Activated CD4-positive, alpha-beta memory T cell treated with anti-CD3 and anti-CD28 coated beads for 36 hours (primary cell): ENCODE measurements around the gene BARHL1. TPM values are rescaled to one million over a fixed set of nuclear protein-coding genes. Genes with fewer than 3 reads are reported as not detected.
A peak's percentile ranks its signal among the peaks of the same experiment; 100 is the strongest.

Experiments used
- CTCF ChIA-PET: fragments of 350-600 bp; sonication (Branson Sonifier 250); formaldehyde crosslinking; loops from one replicate; lab custom pipeline; 2021; ENCODE audit warnings: antibody characterized with exemption, inconsistent platforms; lab: Charles Lee
- POLR2A ChIA-PET: fragments of 350-600 bp; sonication (Branson Sonifier 250); formaldehyde crosslinking; loops from one replicate; lab custom pipeline; 2021; ENCODE audit warnings: antibody characterized with exemption; lab: Charles Lee
- DNase-seq: peaks from one replicate; pipeline ENCODE4 v3.0.0-alpha.2; 2020
- H3K27ac Mint-ChIP-seq: one replicate; pipeline ENCODE4 v1.8.0; 2021; ENCODE audit warnings: mixed read lengths
- H3K27me3 Mint-ChIP-seq: one replicate; pipeline ENCODE4 v1.8.0; 2021; ENCODE audit warnings: mixed read lengths
- H3K36me3 Mint-ChIP-seq: one replicate; pipeline ENCODE4 v1.8.0; 2021; ENCODE audit warnings: mixed read lengths
- H3K4me1 Mint-ChIP-seq: one replicate; pipeline ENCODE4 v1.8.0; 2021; ENCODE audit warnings: low read depth, mixed read lengths
- H3K4me3 Mint-ChIP-seq: one replicate; pipeline ENCODE4 v1.8.0; 2021; ENCODE audit warnings: mild to moderate bottlenecking, mixed read lengths
- H3K9me3 Mint-ChIP-seq: one replicate; pipeline ENCODE4 v1.8.0; 2021; ENCODE audit warnings: mixed read lengths
- intact Hi-C: fragments of 100-400 bp; cut with micrococcal nuclease; formaldehyde crosslinking; loops from one replicate; pipeline ENCODE4 v1.15.1; 2023
- total RNA-seq, 2 experiments: library from RNA; stranded (reverse); gene quantifications; one replicate each; pipeline ENCODE4 v1.2.3, GENCODE V29; 2021

The BARHL1 gene
- total RNA-seq, result not detected

DNA sequence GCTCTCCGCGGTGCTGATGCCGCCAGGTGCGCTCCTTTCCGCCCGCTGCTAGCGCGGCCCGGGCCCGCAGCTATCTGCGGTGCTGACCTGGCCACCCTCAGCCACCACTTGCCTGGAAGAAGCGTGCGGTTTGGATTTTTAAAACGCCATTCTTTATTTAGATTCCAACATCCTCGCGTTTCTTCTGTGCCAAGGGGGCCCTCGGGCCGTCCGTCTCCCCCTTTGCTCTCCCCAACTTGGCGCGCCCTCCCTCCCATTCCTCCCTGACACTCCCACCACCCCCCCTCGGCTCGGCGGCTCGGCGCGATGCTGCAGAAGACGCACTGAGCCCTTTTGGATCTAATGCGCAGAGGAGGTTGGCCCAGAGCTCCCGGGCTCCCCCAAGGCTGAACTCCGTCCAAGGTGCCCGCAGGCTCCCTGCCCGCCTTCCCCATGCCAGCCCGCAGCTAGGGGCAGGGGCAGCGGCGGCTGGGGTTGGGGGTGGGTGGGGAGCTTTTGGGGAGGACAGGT is at the start of gene BARHL1:
TSS of gene BARHL1 (plus strand) at position 331 of the 510 bp plus-strand sequence. CDS start 192 bp downstream, outside the sequence.
- ChIA-PET POLR2A (no interaction called here), CTCF (no interaction called here)
- H3K4me1 Mint-ChIP-seq, result peaks cover 8% of the 10 kb centered on the region
- no peaks in the 10 kb centered on the region for H3K9me3 Mint-ChIP-seq
- no peak within 1 kb of the TSS for H3K27ac Mint-ChIP-seq
- no peak for DNase-seq
- intact Hi-C loops, result no loop called here
- H3K4me3 Mint-ChIP-seq, result peak within 1 kb of the TSS; percentile 55
- no peaks in the 10 kb centered on the region for H3K36me3 Mint-ChIP-seq
- H3K27me3 Mint-ChIP-seq, result peaks cover 63% of the 10 kb centered on the region

- DNase-seq, result no peak
- Mint-ChIP-seq H3K9me3 (peaks cover 3% of the 10 kb centered on the region), H3K4me3 (no peak overlapping the region), H3K27me3 (peaks cover 16% of the 10 kb centered on the region), H3K27ac (no peak overlapping the region), H3K4me1 (no peaks in the 10 kb centered on the region), H3K36me3 (no peaks in the 10 kb centered on the region)
- intact Hi-C loops, result no loop called here
- POLR2A ChIA-PET, result no interaction called here
- CTCF ChIA-PET, result no interaction called here
These were observed 47.6 kb upstream of the BARHL1 start for GRCh38 chr9:132534832-132535231.

DNA sequence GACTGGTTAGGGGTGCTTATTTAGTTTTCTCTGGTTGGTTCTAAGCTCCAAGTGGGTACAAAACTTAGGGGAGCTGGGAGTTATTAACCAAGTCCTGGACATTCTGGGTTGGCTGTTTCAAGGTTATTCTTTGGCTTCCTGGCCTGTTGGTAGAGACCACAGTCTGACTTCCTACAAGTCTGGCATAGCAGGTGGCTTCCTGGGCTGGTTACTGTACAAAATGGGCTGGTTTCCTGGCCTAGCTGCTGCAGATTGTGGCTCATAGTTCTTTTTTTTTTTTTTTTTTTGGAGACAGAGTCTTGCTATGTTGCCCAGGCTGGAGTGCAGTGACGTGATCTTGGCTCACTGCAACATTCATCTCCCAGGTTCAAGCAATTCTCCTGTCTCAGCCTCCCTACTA is 46.3 kb upstream of the BARHL1 start:
- no peak overlapping the region for H3K27ac Mint-ChIP-seq
- DNase-seq, result no peak
- H3K9me3 Mint-ChIP-seq, result peaks cover 3% of the 10 kb centered on the region
- CTCF ChIA-PET, result no interaction called here
- no peaks in the 10 kb centered on the region for H3K4me1 Mint-ChIP-seq
- peaks cover 10% of the 10 kb centered on the region for H3K27me3 Mint-ChIP-seq
- H3K36me3 Mint-ChIP-seq, result no peaks in the 10 kb centered on the region
- H3K4me3 Mint-ChIP-seq, result no peak overlapping the region
- POLR2A ChIA-PET, result no interaction called here
- intact Hi-C loops, result no loop called here

GRCh38 chr9:132537352-132537751 is 45.1 kb upstream of the BARHL1 start:
- Mint-ChIP-seq H3K4me1 (no peaks in the 10 kb centered on the region), H3K36me3 (no peaks in the 10 kb centered on the region), H3K4me3 (no peak overlapping the region), H3K9me3 (peaks cover 3% of the 10 kb centered on the region), H3K27ac (no peak overlapping the region), H3K27me3 (no peaks in the 10 kb centered on the region)
- no peak for DNase-seq
- CTCF ChIA-PET, result no interaction called here
- intact Hi-C loops, result no loop called here
- POLR2A ChIA-PET, result no interaction called here

GRCh38 chr9:132538071-132538470 is 44.3 kb upstream of the BARHL1 start:
- H3K4me1 Mint-ChIP-seq, result no peaks in the 10 kb centered on the region
- H3K4me3 Mint-ChIP-seq, result no peak overlapping the region
- H3K36me3 Mint-ChIP-seq, result no peaks in the 10 kb centered on the region
- DNase-seq, result no peak
- CTCF ChIA-PET, result no interaction called here
- intact Hi-C loops, result no loop called here
- POLR2A ChIA-PET, result no interaction called here
- H3K27me3 Mint-ChIP-seq, result no peaks in the 10 kb centered on the region
- H3K9me3 Mint-ChIP-seq, result peaks cover 3% of the 10 kb centered on the region
- no peak overlapping the region for H3K27ac Mint-ChIP-seq

- intact Hi-C loops, result no loop called here
- H3K4me3 Mint-ChIP-seq, result no peak overlapping the region
- H3K4me1 Mint-ChIP-seq, result no peaks in the 10 kb centered on the region
- ChIA-PET CTCF (interaction anchor here (1.5 kb wide), 1 partner anchor 32 kb away, joined by 3 read pairs; no protein-coding TSS in a partner anchor), POLR2A (interaction anchor here (1.0 kb wide), 1 partner anchor 8 kb away, joined by 3 read pairs; no protein-coding TSS in a partner anchor)
- no peak for DNase-seq
- no peaks in the 10 kb centered on the region for H3K36me3 Mint-ChIP-seq
- peaks cover 3% of the 10 kb centered on the region for H3K9me3 Mint-ChIP-seq
- H3K27me3 Mint-ChIP-seq, result peaks cover 2% of the 10 kb centered on the region
- H3K27ac Mint-ChIP-seq, result no peak overlapping the region
These were observed 43.3 kb upstream of the BARHL1 start for GRCh38 chr9:132539096-132539495.

- H3K4me3 Mint-ChIP-seq, result no peak overlapping the region
- CTCF ChIA-PET, result no interaction called here
- no peak overlapping the region for H3K27ac Mint-ChIP-seq
- no peaks in the 10 kb centered on the region for H3K36me3 Mint-ChIP-seq
- DNase-seq, result no peak
- no peaks in the 10 kb centered on the region for H3K4me1 Mint-ChIP-seq
- intact Hi-C loops, result no loop called here
- H3K9me3 Mint-ChIP-seq, result peaks cover 3% of the 10 kb centered on the region
- H3K27me3 Mint-ChIP-seq, result peaks cover 6% of the 10 kb centered on the region
- POLR2A ChIA-PET, result no interaction called here
These were observed 41.4 kb upstream of the BARHL1 start for GRCh38 chr9:132541051-132541450.

- POLR2A ChIA-PET, result no interaction called here
- H3K4me1 Mint-ChIP-seq, result no peaks in the 10 kb centered on the region
These were observed 40.3 kb upstream of the BARHL1 start for GRCh38 chr9:132541870-132542830.

GRCh38 chr9:132543251-132543650 is 39.2 kb upstream of the BARHL1 start:
- CTCF ChIA-PET, result no interaction called here
- Mint-ChIP-seq H3K4me1 (no peaks in the 10 kb centered on the region), H3K27ac (no peak overlapping the region), H3K4me3 (no peak overlapping the region), H3K9me3 (no peaks in the 10 kb centered on the region), H3K36me3 (no peaks in the 10 kb centered on the region), H3K27me3 (peaks cover 12% of the 10 kb centered on the region)
- no peak for DNase-seq
- intact Hi-C loops, result no loop called here
- POLR2A ChIA-PET, result no interaction called here

More at GRCh38 chr9:132541870-132542830, 40.3 kb upstream of the BARHL1 start:
- DNase-seq, result no peak
- intact Hi-C loops, result no loop called here
- Mint-ChIP-seq H3K36me3 (no peaks in the 10 kb centered on the region), H3K27me3 (peaks cover 9% of the 10 kb centered on the region), H3K27ac (no peak overlapping the region), H3K9me3 (no peaks in the 10 kb centered on the region), H3K4me3 (no peak overlapping the region)
- CTCF ChIA-PET, result no interaction called here

DNA sequence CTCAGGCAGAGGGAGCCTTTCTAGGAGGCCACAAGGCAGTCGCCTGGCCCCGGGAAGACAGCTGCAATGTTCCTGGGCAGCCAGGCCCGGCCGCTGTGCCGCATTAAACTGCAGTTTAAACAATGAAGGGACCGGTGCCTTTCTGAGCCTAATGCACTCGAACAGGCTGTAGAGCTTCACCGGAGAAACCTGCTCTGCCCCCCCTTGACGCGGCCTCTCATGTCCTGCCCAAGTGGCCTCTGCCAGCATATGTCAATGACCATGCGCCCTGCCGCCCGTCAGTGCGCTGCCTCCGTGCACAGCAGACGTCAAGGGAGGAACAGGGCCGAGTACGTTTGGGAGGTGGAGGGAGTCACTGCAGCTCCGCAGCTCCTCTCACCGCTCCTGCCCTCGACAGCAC is 38.4 kb upstream of the BARHL1 start:
- no peaks in the 10 kb centered on the region for H3K36me3 Mint-ChIP-seq
- CTCF ChIA-PET, result no interaction called here
- H3K4me3 Mint-ChIP-seq, result no peak overlapping the region

GRCh38 chr9:132545578-132545977 is 36.8 kb upstream of the BARHL1 start:
- CTCF ChIA-PET, result no interaction called here
- no peaks in the 10 kb centered on the region for H3K9me3 Mint-ChIP-seq

More for the DNA sequence above, 38.4 kb upstream of the BARHL1 start:
- Mint-ChIP-seq H3K9me3 (no peaks in the 10 kb centered on the region), H3K27ac (no peak overlapping the region), H3K4me1 (no peaks in the 10 kb centered on the region), H3K27me3 (peaks cover 12% of the 10 kb centered on the region)
- DNase-seq, result no peak
- intact Hi-C loops, result no loop called here
- POLR2A ChIA-PET, result no interaction called here

DNA sequence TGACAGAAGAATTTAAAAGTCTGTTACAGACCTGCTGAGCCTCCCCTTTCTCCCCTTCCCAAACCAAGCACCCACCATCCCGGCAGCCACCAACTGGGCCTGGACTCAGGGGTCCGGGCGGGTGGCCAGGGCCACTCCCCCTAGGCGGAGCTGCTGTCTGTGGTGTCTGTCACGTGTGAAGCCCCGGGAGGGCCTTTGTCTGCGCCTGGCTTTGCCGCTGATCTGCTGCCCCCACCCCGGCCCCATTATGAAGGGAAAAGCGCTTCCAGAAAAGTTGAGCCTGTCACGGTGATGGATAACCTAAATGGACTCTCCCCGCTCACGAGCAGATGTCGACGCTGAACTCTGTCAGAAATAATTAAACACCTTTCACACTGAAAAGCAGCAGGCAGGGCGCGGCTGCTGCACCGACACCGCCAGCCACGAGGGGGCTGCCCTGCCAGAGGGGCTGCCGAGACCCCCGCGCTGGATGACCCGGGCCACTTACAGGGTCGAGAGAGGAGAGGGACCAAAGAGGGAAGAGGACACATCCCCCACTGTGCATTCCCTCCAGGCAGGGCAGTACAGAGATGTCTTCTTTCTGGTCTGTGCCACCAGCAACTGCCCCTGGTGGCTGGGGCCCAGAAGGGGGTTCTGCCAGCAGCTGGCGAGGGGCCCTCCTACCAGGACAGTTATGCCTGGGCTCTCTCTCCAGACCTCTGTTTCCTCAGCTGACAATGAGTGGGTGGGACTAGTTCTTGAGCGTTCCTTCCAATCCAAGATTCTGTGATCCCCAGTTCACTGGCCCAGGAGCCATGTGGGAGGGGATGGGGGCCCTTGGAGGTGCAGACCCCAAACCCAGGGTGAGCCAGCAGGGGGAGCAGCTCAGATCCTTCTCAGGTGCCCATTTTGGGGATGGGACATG is 36.0 kb upstream of the BARHL1 start:
- no peak overlapping the region for H3K27ac Mint-ChIP-seq
- CTCF ChIA-PET, result no interaction called here
- H3K36me3 Mint-ChIP-seq, result no peaks in the 10 kb centered on the region
- intact Hi-C loops, result no loop called here
- H3K27me3 Mint-ChIP-seq, result peaks cover 12% of the 10 kb centered on the region
- H3K4me3 Mint-ChIP-seq, result no peak overlapping the region
- DNase-seq, result no peak
- H3K9me3 Mint-ChIP-seq, result no peaks in the 10 kb centered on the region
- H3K4me1 Mint-ChIP-seq, result no peaks in the 10 kb centered on the region
- POLR2A ChIA-PET, result no interaction called here

More at GRCh38 chr9:132545578-132545977, 36.8 kb upstream of the BARHL1 start:
- POLR2A ChIA-PET, result no interaction called here
- no peak for DNase-seq
- Mint-ChIP-seq H3K36me3 (no peaks in the 10 kb centered on the region), H3K4me1 (no peaks in the 10 kb centered on the region), H3K4me3 (no peak overlapping the region), H3K27me3 (peaks cover 12% of the 10 kb centered on the region), H3K27ac (no peak overlapping the region)
- intact Hi-C loops, result no loop called here
